ENCODE measurements around the gene TARS1.

The TARS1 gene

DNA sequence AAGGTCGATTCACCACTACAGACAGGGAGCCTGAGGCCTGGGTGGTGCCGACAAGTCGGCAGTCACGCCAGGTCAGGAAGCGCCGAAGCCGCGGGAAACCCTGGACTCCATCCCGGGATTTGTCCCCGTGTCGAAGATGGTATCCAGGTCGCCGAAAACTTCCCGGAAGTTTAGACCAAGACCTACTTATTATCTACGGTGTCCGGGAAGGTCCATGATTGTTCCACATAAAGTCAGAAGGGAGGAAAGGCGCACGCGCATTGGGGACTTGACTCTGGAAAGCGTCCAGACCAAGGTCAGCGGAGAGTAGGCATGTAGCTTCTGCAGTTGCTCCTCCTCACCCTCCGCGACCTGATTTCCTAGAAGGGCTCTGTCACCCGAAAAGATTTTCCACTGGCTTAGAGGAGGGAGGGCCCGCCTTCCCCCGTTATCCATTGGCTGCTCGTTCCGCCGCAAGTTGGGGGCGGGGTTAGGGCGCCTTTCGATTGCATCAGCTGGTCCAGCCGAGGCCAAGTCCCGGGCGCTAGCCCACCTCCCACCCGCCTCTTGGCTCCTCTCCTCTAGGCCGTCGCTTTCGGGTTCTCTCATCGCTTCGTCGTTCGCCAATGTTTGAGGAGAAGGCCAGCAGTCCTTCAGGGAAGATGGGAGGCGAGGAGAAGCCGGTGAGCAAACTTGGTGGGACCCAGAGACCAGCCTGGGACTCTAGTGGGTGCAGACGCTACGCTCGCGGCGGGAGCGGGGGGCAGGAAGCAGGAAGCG lies at the start of gene TARS1:
TARS1 (plus strand) TSS at position 484 of the 759 bp plus-strand sequence; CDS start at position 606, 122 bp downstream.
- peak; percentile 87 to 99 (median 97) for DNase-seq
- intact Hi-C loops (cut with DNase I) = loop anchor here (5.0 kb wide), 1 partner anchor 567 kb away; the partner anchor contains the start of gene AMACR

DNA sequence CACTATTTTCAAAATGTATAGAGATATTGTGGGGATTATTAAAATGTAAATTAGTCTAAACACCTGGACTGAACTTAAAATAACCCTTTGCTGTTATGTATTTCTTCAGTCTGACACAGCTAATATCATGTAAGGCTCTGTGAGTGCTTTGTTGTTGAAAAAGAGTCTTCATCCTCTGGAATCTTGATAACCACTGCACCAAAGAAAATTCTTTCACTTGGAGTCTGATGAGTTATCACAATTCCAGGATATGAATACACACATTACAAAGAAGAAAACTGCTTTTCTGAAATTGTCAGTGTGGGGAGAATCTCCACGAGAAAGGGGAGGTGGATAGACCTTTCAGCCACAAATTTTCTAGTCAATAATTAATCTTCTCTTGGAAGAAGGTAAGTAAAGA lies 42.3 kb upstream of the TARS1 start:
- no peak for DNase-seq
- intact Hi-C loops (cut with DNase I) = no loop called here

- DNase-seq = no peak
- intact Hi-C loops (cut with DNase I) = no loop called here
Measured at GRCh38 chr5:33400675-33401074, 40.1 kb upstream of the TARS1 start.

GRCh38 chr5:33401482-33402390 lies 39.0 kb upstream of the TARS1 start:
- intact Hi-C loops (cut with DNase I) = no loop called here
- DNase-seq = no peak

DNA sequence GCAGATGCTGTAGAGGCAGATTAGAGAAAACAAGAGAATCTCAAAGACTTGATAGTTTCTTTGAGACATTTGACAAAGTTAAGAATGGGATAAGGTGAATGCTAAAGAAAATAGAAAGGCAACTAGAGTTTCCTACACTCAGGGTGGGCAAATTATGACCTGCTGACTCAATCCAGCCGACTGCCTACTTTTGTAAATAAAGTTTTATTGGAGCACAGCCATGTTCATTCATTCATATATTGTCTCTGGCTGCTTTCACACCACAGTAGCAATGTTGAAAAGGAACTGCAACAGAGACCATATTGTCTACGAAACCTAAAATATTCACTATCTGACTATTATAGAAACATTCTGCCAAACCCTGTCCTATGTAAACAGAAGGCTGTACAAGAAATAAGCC lies 37.6 kb upstream of the TARS1 start:
- intact Hi-C loops (cut with DNase I) = no loop called here
- DNase-seq = no peak

- DNase-seq = no peak
- intact Hi-C loops (cut with DNase I) = no loop called here
Measured at GRCh38 chr5:33408816-33409215, 31.9 kb upstream of the TARS1 start.

GRCh38 chr5:33409435-33410170 lies 31.2 kb upstream of the TARS1 start:
- DNase-seq = no peak
- intact Hi-C loops (cut with DNase I) = no loop called here

GRCh38 chr5:33410221-33410620 lies 30.5 kb upstream of the TARS1 start:
- DNase-seq = no peak
- intact Hi-C loops (cut with DNase I) = no loop called here

DNA sequence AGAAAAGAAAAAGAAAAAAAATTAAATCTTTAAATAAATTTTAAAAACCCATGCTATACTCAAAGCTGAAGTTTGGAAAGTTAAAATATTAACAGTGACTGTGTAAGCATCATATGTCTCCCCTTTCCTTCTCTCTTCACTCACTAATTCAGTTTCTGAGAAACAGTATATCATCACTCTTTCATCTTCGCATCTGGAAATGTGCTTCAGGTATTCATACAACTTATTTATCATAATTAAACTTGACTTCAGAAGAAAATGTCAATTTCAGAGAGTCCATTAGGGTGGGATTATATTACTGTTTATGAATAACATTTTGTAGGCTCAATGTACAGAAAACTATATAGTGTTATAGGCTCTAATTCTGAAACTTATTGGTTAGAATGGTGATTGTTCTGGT lies 29.3 kb upstream of the TARS1 start:
- DNase-seq = no peak
- intact Hi-C loops (cut with DNase I) = no loop called here

- intact Hi-C loops (cut with DNase I) = no loop called here
- no peak for DNase-seq
Measured at GRCh38 chr5:33415811-33416354, 24.9 kb upstream of the TARS1 start.

DNA sequence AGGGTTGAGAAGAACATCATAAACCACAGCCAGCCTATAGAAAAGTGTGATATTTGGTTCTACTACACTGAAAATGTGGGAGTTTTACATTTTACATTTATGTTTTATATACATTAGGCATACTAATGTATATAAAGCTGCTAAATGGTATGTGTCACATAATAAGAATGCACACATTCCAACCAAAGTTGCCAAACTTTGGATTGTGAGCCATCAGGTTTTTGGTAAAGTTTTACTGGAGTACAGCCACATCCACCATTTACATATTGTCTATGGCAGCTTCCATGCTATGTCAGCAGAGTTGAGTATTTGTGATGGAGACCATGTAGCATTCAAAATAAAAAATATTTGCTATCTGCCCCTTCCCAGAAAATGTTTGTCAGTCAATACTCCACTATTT lies 23.1 kb upstream of the TARS1 start:
- no peak for DNase-seq
- intact Hi-C loops (cut with DNase I) = no loop called here

GRCh38 chr5:33420946-33421345 lies 19.8 kb upstream of the TARS1 start:
- no peak for DNase-seq
- intact Hi-C loops (cut with DNase I) = no loop called here

DNA sequence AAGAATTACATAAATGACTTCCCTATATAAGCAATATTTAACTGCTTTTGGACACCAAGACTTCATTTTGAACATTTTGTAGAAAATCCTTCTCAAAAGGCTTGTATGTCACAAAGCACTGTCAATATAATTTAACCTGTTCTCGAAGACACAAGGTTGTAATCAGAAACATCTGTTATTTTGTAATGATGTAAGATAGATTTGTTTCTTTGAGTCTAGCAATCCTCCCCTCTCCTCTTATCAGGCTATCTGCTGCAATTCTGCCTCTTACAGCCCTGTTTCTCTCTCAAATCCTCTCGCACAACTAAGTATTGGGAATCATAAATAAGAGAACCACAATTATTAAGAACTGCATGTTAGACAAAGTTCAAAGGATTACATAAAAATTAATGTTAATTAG lies 18.6 kb upstream of the TARS1 start:
- intact Hi-C loops (cut with DNase I) = no loop called here
- no peak for DNase-seq

GRCh38 chr5:33423018-33423630 lies 17.6 kb upstream of the TARS1 start:
- DNase-seq = no peak
- intact Hi-C loops (cut with DNase I) = no loop called here

GRCh38 chr5:33425314-33425713 lies 15.5 kb upstream of the TARS1 start:
- intact Hi-C loops (cut with DNase I) = no loop called here
- no peak for DNase-seq

DNA sequence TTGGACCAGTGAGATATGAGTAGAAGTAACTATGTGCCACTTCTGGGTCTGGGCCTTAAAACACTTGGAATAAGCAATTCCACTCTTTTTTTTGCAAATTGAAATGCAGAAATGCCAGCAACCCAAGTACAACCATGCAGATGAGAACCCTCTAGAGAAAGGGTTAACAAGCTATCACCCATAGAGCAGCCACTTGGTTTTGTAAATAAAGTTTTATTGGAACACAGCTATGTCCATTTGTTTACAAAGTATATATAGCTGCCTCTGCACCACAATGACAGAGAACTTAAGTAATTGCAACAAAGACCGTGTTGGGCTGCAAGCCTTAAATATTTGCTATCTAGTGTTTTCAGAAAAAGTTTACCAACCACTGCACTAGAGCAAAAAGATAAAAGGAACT lies 9.8 kb upstream of the TARS1 start:
- DNase-seq = no peak
- intact Hi-C loops (cut with DNase I) = loop anchor here (10.0 kb wide), 1 partner anchor 504 kb away; the partner anchor contains the start of gene RXFP3

GRCh38 chr5:33432656-33433055 lies 8.1 kb upstream of the TARS1 start:
- intact Hi-C loops (cut with DNase I) = loop anchor here (10.0 kb wide), 1 partner anchor 502 kb away; the partner anchor contains the start of gene RXFP3
- DNase-seq = no peak

GRCh38 chr5:33433303-33434240 lies 7.2 kb upstream of the TARS1 start:
- no peak for DNase-seq
- intact Hi-C loops (cut with DNase I) = loop anchor here (10.0 kb wide), 1 partner anchor 501 kb away; the partner anchor contains the start of gene RXFP3

All from head of caudate nucleus (tissue), 42 donors.